Renal cortex interstitium (tissue), 11 donors: ENCODE results near the gene SYNDIG1. TPM values are rescaled to one million over a fixed set of nuclear protein-coding genes. Genes with fewer than 3 reads are reported as not detected.

Source experiments
- DNase-seq, 11 donors: peaks; one replicate each; pipeline ENCODE4 v3.0.0-alpha.2; 2013; ENCODE audit warnings: low read depth in 9 of 11, low spot score in 4 of 11; ENCODE audit errors: extremely low read depth in 1 of 11
- polyA plus RNA-seq, 3 donors: library from polyadenylated mRNA; unstranded; fragments of 120-200 nt; gene quantifications; one replicate each; pipeline ENCODE4 v1.2.1, GENCODE V29; 2013; ENCODE audit not compliant: insufficient read length in 3 of 3

The SYNDIG1 gene
- polyA plus RNA-seq, 3 donors = 7.5 to 10.6 (median 8.2) TPM

GRCh38 chr20:24657196-24657595, 187.8 kb downstream of the SYNDIG1 start:
- DNase-seq = peak in 10 of 11 donors; percentile 22 to 61 (median 48)

DNA sequence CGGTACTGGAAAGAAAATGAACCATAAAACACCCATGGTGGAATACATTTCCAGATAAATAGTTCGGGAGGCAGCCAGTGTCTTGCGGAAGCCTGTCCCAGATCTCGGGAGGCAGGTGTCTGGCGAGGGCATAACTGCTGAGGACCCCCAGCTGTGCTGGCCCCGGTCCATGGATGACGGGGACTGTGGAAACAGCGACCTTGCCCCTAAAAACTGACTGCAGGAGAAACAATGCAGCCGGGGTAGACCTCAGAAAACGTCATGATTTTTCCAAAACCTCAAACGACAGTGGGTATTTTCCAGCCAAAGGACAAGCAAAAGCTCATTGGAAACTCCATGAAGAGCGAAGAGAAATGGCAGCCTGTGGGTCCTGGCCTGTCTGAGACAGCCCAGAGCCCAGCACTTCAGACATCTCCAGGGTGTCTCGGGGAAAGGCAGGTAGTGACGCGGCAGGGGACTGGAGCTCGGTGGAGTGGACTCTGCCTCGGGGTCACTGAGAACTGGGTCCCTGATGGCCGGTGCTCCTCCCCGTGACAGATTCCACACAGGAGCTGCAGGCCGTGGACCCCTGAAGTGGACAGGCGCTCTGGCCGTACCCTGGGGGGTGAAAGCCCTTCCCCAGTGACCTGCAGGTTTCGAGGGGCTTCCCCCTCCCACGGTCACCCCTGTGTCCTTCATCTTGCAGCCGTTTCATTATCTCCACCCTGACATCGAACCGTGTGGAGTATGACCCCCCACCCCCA, 188.6 kb downstream of the SYNDIG1 start:
- DNase-seq = no peak

GRCh38 chr20:24658920-24659660, 189.7 kb downstream of the SYNDIG1 start:
- no peak for DNase-seq

- no peak for DNase-seq
Measured at GRCh38 chr20:24659835-24660234, 190.4 kb downstream of the SYNDIG1 start.

GRCh38 chr20:24660651-24661050, 191.2 kb downstream of the SYNDIG1 start:
- DNase-seq = no peak

DNA sequence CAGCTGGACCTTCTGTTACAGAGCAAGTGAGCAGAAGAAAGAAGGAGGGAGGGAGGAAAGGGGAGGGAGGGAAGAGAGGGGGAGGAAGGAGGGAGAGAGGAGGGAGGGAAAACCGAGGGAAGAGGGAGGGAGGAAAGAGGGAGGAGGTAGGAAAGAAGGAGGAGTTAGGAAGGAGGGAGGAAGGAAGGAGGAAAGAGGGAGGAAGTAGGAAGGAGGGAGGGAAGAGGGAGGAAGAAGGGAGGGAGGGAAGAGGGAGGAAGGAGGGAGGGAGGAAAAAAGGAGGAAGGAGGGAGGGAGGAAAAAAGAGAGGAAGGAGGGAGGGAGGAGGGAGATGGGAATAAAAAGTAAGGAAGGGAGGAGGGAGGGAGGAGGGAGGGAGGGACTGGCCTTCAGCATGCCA, 191.8 kb downstream of the SYNDIG1 start:
- no peak for DNase-seq

DNA sequence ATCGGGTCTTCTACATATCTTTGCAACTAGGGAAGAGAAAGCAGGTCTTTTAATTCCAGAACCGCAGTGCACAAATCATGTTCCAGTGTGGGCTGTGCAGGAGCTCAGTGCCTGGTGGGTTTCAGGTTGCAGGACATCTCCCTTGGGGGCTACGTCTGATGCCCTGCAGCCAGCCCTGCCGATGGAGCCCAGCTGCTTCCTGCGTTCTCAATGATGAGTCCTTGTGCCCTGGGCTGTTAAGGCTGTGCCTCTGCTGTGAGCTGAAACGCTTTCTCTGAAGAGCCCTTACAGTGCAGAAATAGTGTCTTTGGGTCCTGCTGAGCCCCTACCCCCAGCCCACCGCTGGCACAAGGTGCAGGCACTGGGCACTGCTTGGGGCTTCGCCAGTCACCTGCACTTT, 192.9 kb downstream of the SYNDIG1 start:
- DNase-seq = no peak

DNA sequence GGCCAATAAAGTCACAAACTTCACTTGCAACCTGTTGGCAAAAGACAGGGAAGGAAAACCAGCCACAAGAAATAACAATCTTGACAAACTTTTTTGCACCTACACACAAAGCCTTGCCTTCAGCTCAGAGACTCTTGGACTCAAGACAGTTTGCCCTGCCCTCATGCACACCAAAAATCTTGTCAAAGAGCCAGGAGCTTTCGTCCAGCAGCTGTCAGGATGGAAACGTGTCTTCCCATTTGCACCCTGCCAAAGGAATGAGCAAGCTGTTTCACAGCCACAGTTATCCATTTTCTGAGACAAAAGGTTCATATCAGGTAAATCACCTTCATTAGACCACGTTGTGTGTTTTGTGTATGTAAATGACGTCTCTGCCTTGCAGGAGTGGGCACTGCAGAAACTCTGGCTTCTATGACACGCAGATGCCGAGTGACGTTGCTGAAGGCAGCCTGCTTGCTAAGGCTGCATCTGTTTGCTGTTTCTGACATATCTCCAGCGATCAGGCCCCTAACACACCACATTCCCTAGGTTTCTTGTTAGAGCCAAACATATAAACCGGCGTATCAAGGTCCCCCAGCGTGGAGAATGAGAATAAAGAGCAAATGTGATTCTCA, 193.4 kb downstream of the SYNDIG1 start:
- DNase-seq = no peak

DNA sequence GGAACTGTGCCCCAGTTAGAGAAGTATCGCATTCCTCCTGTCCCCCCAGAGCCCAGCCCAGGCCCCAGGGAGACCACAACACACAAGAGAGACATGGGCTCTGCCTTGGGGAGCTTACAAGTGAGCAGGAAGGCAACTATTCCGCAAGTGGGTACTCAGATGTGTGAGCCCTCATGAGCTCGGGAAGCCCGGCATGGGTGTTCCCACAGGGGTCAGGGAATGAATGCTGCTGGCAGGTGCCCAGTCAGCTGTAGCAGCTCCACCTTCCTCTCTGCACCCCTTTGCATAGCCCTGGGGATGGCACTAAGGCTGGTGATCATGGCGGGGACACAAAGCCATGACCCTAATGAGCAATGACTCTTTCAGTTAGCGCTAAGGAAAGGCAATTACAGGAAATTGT, 194.1 kb downstream of the SYNDIG1 start:
- DNase-seq = no peak

DNA sequence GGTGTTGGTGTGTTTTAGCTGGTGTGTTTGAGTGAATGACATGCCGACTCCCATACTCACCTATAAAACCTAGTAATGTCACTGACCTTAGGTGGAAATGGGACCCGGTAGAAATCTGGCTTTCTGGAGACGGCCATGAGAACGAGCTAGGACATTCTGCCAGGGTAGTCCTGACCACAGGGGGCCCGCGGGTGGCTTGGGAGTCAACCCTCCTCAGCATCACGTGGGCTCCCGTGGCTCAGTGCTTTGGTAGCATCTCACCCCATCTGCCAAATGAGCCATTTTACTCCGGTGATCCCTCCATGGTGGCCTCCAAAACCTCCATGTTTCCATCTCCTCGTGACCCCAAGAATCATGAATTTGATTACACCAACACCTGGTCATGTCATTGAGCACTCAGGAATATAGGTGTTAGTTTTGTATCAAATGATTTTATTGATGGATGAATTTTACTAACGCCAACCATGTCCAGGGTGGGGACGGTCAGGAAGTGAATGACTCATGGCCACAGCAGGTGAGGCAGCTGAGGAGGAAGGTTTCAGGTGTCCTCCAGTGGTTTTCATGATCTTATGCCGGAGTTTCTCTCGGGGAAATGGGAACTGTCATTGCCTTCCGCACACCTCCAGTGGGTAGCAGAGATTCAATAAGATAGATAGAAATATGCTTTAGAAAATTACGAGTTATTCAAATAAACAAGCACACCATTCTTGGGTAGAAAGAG, 195.0 kb downstream of the SYNDIG1 start:
- no peak for DNase-seq

GRCh38 chr20:24665196-24665595, 195.8 kb downstream of the SYNDIG1 start:
- DNase-seq = no peak

DNA sequence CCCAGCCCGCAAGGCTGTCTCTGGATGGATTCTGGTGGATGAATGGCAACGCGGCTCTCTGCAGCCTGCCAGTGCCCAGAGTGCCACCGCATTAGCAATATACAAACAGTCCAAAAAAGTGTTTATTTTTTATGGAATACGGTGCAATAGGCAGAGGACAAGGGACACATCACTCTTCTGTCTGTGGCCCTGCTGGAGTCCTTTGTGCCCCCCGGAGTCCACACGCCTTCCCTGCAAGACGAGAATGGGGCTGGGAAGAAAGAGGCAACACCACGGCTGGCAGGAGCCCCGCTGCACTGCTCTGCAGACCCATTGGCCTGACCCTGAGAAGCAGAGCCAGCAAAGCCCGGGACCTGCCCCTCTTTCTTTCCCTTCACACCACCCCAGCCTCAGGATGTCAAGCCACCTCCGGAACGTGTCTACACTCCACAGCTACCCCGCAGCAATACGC, 196.3 kb downstream of the SYNDIG1 start:
- DNase-seq = no peak

DNA sequence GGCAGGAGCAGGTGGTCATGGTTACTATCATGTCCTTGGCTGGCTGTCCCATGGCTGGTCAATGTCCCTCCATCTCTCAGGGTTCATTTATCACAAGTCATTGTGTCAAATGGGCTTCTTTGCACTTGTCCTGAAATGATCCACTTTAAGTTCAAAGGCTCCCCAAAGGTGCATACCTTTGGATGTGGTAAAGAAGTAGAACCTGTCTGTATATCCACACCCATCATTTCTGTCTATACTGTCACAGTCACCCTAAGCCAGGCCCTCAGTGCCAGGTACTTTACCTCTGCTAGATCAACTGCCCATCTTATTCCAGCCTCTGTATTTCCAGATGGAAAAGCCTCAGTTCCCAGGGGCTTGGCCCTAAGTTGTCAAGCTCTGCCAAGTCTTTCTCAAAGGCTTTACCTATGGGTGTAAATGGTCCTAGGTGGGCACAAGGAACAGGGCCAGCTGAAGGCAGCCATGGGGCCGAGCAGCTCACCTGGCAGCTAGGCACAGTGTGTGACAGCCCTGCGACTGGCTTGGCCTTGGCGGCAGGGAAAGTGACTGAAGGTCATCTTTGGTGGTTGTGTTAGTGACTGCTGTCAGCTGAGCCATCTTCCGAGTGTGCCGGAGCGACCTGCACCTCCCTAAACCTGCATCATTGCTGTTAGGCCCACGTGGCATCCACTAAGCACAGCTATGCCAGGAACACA, 198.4 kb downstream of the SYNDIG1 start:
- DNase-seq = no peak

DNA sequence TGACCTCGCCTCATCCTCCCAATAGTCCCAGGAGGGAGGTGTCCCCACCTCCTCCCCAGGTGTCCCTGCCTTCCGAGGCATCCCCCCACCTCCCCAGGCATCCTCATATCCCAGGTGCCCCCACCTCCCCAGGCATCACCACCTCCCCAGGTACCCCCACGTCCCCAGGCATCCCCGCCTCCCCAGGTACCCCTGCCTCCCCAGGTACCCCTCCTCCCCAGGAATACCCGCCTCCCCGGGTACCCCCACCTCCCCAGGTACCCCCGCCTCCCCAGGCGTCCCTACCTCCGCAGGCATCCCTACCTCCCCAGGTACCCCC, 198.9 kb downstream of the SYNDIG1 start:
- DNase-seq = no peak

- no peak for DNase-seq
Measured at GRCh38 chr20:24668791-24669190, 199.4 kb downstream of the SYNDIG1 start.

DNA sequence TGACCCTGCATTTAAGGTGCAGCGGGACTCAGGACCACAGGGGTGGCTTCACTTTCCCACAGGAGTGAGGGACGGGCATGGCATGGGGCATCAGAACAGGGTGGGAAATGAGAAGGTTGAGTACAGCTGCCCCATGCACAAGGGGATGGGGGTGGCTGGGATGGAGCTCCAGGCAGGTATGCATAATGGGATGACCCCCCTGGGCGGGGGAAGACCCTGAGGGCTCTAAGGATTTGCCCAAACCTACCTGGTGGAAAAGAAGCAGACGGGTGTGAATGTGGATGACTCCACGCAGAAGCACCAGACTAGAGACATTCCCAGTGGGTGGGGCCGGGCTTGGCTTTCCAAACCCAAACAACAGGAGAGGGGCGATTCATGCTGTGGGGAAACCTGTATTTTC, 200.3 kb downstream of the SYNDIG1 start:
- DNase-seq = no peak

- DNase-seq = no peak
Measured at GRCh38 chr20:24670341-24670872, 201.0 kb downstream of the SYNDIG1 start.

DNA sequence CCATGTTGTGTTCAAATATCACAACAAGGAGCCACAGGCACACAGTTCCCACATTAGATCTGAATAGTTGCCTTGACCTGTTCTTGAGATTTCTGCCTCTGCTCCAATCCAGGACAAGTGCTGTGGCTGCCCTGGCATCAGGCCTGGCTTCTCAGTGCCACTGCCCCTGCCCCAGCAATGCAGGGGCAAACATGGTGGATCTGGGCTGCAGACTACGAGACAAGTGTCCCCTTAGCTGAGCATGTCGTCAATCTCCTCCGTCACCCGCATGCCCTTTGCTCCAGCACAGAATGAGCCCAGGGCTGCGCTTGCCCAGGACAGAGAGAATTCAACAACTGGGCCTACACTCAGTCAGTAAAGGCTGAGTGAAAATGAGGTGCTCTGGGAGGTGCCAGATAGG, 201.6 kb downstream of the SYNDIG1 start:
- no peak for DNase-seq
